ENCODE results near the gene CSHL1.
A peak's percentile ranks its signal among the peaks of the same experiment; 100 is the strongest.
"Not testable (repeated sequence)": the region's sequence is repeated elsewhere in the genome, so short reads cannot be mapped to it uniquely, and the experiment has no call there.

The CSHL1 gene

DNA sequence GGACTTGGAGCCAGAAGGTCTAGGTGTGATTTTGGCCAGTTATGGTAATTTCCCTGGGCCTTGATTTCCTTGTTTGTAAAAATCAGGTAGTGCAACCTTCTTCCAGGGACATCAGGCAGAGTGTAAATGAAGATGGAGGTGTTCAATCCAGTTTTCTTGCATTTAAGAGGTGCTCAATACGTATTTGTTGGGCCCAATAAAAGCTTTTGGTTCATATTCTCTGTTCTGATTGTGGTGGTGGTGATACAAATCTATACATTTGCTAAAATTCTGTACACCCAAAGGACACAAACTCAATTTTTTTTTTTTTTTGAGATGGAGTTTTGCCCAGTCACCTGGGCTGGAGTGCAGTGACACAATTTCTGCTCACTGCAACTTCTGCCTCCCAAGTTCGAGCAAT is 15.1 kb upstream of the CSHL1 start:
- H3K27me3 ChIP-seq (replicated peaks), result no peaks in the 10 kb centered on the region
- TF ChIP-seq, protein P1, sequence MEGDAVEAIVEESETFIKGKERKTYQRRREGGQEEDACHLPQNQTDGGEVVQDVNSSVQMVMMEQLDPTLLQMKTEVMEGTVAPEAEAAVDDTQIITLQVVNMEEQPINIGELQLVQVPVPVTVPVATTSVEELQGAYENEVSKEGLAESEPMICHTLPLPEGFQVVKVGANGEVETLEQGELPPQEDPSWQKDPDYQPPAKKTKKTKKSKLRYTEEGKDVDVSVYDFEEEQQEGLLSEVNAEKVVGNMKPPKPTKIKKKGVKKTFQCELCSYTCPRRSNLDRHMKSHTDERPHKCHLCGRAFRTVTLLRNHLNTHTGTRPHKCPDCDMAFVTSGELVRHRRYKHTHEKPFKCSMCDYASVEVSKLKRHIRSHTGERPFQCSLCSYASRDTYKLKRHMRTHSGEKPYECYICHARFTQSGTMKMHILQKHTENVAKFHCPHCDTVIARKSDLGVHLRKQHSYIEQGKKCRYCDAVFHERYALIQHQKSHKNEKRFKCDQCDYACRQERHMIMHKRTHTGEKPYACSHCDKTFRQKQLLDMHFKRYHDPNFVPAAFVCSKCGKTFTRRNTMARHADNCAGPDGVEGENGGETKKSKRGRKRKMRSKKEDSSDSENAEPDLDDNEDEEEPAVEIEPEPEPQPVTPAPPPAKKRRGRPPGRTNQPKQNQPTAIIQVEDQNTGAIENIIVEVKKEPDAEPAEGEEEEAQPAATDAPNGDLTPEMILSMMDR (IDR thresholded peaks at IDR 0.05; ENCODE audit: low read depth, low read length, missing control alignments), result no peak
- H3K36me3 ChIP-seq (replicated peaks), result no peaks in the 10 kb centered on the region
- H3K4me3 ChIP-seq (ENCODE audit: low read depth, low read length), result no peak overlapping the region
- no peak overlapping the region for H3K27ac ChIP-seq
- no peak for DNase-seq
- in situ Hi-C loops (cut with HindIII; ENCODE audit: low pct_ligation_motif_present, low sequenced_read_pairs), result no loop called here

DNA sequence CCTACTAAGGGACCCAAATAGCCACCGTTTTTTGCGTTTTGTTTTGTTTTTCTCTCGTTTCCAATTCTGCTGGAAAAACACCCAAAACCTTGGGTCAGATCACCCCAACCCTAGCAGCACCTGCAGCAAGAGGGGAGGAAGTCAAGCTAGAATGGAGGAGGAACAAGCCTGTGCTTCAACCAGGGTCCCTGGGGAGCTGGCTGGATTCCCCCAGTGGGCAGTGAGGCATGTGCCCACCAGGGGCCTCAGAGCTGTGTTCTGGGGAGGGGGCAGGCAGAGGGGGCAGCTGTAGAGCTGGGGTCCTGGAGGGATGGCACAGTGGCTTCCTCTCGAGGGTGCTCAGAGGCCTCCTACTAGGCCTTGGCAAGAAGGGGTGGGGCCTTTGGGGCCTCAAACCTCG is 14.6 kb upstream of the CSHL1 start:
- Histone ChIP-seq H3K36me3 (replicated peaks) (no peaks in the 10 kb centered on the region), H3K27me3 (replicated peaks) (no peaks in the 10 kb centered on the region), H3K4me3 (ENCODE audit: low read depth, low read length) (no peak overlapping the region), H3K27ac (no peak overlapping the region)
- no peak for DNase-seq
- in situ Hi-C loops (cut with HindIII; ENCODE audit: low pct_ligation_motif_present, low sequenced_read_pairs), result no loop called here
- TF ChIP-seq, protein P1 (IDR thresholded peaks at IDR 0.05; ENCODE audit: low read depth, low read length, missing control alignments), result no peak

DNA sequence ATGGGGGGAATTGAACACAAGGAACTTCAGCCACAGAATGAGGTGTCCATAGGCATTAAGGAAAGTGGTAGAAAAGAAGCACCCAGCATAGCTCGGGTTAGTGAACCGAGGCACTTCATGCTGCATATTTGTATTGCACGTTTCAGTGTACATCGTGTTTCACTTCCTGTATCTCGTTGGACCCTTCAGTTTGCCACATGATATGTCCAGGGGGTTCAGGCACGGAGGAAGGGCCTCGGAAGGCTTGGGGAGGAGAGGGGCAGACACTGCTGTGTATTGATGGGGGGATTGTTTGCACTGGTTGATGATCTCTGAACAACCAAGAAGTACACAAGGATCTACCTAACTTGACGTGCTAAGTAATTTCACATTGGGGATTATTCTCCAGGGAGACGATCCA is 11.3 kb upstream of the CSHL1 start:
- in situ Hi-C loops (cut with HindIII; ENCODE audit: low pct_ligation_motif_present, low sequenced_read_pairs); H3K4me3 ChIP-seq (ENCODE audit: low read depth, low read length); DNase-seq; H3K27ac ChIP-seq; H3K27me3 ChIP-seq (replicated peaks); H3K36me3 ChIP-seq (replicated peaks): not testable (repeated sequence)

DNA sequence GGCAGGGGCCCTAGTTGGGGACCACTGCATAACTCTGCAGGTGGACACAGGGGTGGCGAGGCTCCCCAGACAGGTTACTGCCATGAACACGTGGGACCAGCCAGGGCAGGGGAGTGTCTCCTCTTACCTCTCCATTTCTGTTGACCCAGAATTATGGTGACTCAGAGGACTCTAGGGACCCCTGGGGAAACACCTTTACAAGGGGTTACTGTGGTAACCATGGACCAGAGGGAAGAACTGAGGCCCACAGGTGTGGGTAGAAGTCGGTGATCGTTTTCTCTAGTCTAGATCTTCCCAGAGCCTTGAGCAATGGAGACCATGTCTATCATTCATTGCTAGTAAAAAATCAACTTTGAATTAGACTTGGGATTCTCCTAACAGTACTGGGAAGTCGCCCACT is 9.7 kb upstream of the CSHL1 start:
- H3K36me3 ChIP-seq (replicated peaks); in situ Hi-C loops (cut with HindIII; ENCODE audit: low pct_ligation_motif_present, low sequenced_read_pairs); H3K27ac ChIP-seq; H3K27me3 ChIP-seq (replicated peaks); H3K4me3 ChIP-seq (ENCODE audit: low read depth, low read length); DNase-seq: not testable (repeated sequence)

GRCh38 chr17:63920050-63920449 is 9.0 kb upstream of the CSHL1 start:
- H3K27ac ChIP-seq; DNase-seq; H3K36me3 ChIP-seq (replicated peaks); H3K4me3 ChIP-seq (ENCODE audit: low read depth, low read length); in situ Hi-C loops (cut with HindIII; ENCODE audit: low pct_ligation_motif_present, low sequenced_read_pairs); H3K27me3 ChIP-seq (replicated peaks): not testable (repeated sequence)

DNA sequence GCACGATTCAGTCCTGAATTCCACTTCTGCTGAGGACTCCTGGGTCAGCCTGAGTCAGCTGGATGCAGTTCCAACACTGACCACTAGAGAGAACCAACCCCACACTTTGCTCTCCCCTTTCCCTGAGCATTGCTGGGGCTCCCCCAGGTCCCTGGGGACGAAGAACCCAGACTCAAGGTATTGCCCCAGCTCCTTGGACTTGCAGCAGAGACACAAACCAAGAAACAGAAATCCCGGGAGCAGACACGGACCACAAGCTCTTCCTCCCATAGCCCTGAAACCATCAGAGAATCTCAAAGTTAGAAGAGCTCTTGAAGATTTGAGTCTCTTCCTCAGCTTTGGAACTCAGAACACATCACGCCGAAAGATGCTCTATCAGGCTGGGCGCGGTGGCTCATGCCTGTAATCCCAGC is 8.3 kb upstream of the CSHL1 start:
- no peak overlapping the region for H3K4me3 ChIP-seq (ENCODE audit: low read depth, low read length)
- DNase-seq, result peak; percentile 45
- no peaks in the 10 kb centered on the region for H3K36me3 ChIP-seq (replicated peaks)
- no peak overlapping the region for H3K27ac ChIP-seq
- TF ChIP-seq, protein P1 (IDR thresholded peaks at IDR 0.05; ENCODE audit: low read depth, low read length, missing control alignments), result peak; percentile 93
- peaks cover 3% of the 10 kb centered on the region for H3K27me3 ChIP-seq (replicated peaks)
- in situ Hi-C loops (cut with HindIII; ENCODE audit: low pct_ligation_motif_present, low sequenced_read_pairs), result no loop called here

DNA sequence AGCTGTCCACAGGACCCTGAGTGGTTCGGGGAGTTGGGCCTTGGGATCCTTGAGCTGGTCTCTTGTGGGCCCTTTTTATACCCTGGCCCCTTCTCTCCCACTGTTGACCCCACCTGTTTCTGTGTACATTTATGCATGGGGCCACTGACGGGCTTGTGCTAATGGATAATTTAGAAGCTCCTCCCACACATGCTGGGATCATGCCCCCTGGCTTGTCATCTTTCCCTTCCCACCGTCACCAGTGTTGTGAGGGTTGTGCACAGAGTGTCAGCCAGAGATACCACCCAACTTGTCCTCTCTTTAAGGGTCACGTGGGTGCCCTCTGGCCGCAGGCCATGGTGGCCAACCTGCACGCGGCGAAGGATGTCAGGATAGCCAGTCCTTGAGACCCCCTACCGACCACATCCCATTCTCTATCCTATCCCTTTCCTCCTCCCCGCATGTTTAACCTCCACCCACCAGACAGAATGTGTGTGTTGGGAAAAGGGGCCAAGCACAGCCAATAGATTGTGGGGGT is 7.8 kb upstream of the CSHL1 start, which contains the start of gene GH1:
Gene GH1, minus strand, starts transcription at position 51 of the 517 bp plus-strand sequence. CDS start 63 bp downstream, outside the sequence.
- H3K4me3 ChIP-seq (ENCODE audit: low read depth, low read length); H3K27me3 ChIP-seq (replicated peaks); H3K27ac ChIP-seq; H3K36me3 ChIP-seq (replicated peaks); DNase-seq; in situ Hi-C loops (cut with HindIII; ENCODE audit: low pct_ligation_motif_present, low sequenced_read_pairs): not testable (repeated sequence)

- H3K4me3 ChIP-seq (ENCODE audit: low read depth, low read length), result no peak overlapping the region
- no peaks in the 10 kb centered on the region for H3K36me3 ChIP-seq (replicated peaks)
- DNase-seq, result no peak
- TF ChIP-seq, protein P1 (IDR thresholded peaks at IDR 0.05; ENCODE audit: low read depth, low read length, missing control alignments), result peak; percentile 4
- no peak overlapping the region for H3K27ac ChIP-seq
- peaks cover 3% of the 10 kb centered on the region for H3K27me3 ChIP-seq (replicated peaks)
- in situ Hi-C loops (cut with HindIII; ENCODE audit: low pct_ligation_motif_present, low sequenced_read_pairs), result no loop called here
These were observed 7.2 kb upstream of the CSHL1 start for GRCh38 chr17:63918305-63918704.
